Peyer's patch (tissue), 4 donors: Measurements from ENCODE around the gene NR1I2.

ENCODE experiments used
- CTCF ChIP-seq, 6 experiments: fragments of 450-650 bp in 4 of 6; fragments of 200-600 bp in 2 of 6; sonication (generic) in 1 of 6; IDR thresholded peaks; one replicate each; pipeline ENCODE4 v1.5.1; 2017 to 2019; ENCODE audit warnings: antibody characterized with exemption in 6 of 6, mild to moderate bottlenecking in 3 of 6, moderate library complexity in 1 of 6
- POLR2A ChIP-seq, 2 donors: fragments of 450-650 bp; IDR thresholded peaks; one replicate each; pipeline ENCODE4 v1.5.1; 2017; ENCODE audit warnings: antibody characterized with exemption in 2 of 2, mild to moderate bottlenecking in 2 of 2, moderate library complexity in 2 of 2

DNA sequence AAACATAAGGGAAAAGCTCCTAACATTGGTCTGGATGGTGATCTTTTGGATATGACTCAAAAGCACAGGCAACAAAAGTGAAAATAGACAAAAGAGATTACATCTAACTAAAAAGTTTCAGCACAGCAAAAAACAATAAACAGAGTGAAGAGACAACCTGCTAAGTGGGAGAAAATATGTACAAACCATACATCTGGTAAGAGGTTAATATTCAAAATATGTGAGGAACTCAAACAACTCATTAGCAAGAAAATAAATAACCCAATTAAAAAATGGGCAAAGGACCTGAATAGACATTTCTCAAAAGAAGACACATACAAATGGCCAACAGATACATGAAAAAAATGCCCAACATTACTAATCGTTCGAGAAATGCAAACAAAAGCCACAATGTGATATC is 19.0 kb upstream of the NR1I2 start:
- TF ChIP-seq CTCF (IDR thresholded peaks at IDR 0.05) = no peak
- TF ChIP-seq POLR2A (IDR thresholded peaks at IDR 0.05) = no peak
